Panc1 (cell line): Measurements from ENCODE around the gene SIK3. TPM values are rescaled to one million over a fixed set of nuclear protein-coding genes. Genes with fewer than 3 reads are reported as not detected.

Experiments
- ATAC-seq: fragments of 200-7000 bp; cut with Tn5 transposase; 2 replicates; pipeline ENCODE4 v1.9.1; 2020; ENCODE audit warnings: mild to moderate bottlenecking, moderate library complexity
- BruUV-seq: library from RNA; stranded (reverse); fragments of 400-500 nt; replicated peaks from 2 replicates; lab custom pipeline; 2021; lab: Mats Ljungman, UMichigan
- CTCF ChIA-PET: fragments of 300-600 bp; sonication (Branson Sonifier 250); formaldehyde crosslinking; loops from one replicate; lab custom pipeline; 2022; ENCODE audit warnings: antibody characterized with exemption; lab: Charles Lee
- POLR2A ChIA-PET: fragments of 300-600 bp; sonication (Branson Sonifier 250); formaldehyde crosslinking; loops from one replicate; lab custom pipeline; 2022; ENCODE audit warnings: antibody characterized with exemption; lab: Charles Lee
- DNase-seq: peaks from one replicate; pipeline ENCODE4 v3.0.0-alpha.2; 2010; ENCODE audit warnings: low read depth, low spot score
- H3K27ac ChIP-seq: 2 replicates; pipeline ENCODE4 v1.5.1; 2011; ENCODE audit warnings: mild to moderate bottlenecking, low read length, inconsistent platforms
- H3K27me3 ChIP-seq: fragments of 200-500 bp; sonication (Bioruptor generic); 2 replicates; pipeline ENCODE4 v1.6.0; 2014; ENCODE audit warnings: low read length, inconsistent platforms; ENCODE audit not compliant: control insufficient read depth, insufficient read depth
- H3K36me3 ChIP-seq: fragments of 200-500 bp; sonication (Bioruptor generic); 2 replicates; pipeline ENCODE4 v1.5.1; 2014; ENCODE audit warnings: inconsistent platforms, mild to moderate bottlenecking, low read length, moderate library complexity; ENCODE audit not compliant: control insufficient read depth, insufficient read depth
- H3K4me1 ChIP-seq: 2 replicates; pipeline ENCODE4 v1.5.1; 2011; ENCODE audit warnings: inconsistent platforms, mild to moderate bottlenecking, low read length, moderate library complexity; ENCODE audit not compliant: control insufficient read depth, insufficient read depth
- H3K4me3 ChIP-seq, 2 experiments: 2 replicates each; pipeline ENCODE4 v1.5.1; 2011 to 2012; ENCODE audit warnings: low read depth in 2 of 2, low read length in 2 of 2, mild to moderate bottlenecking in 2 of 2, inconsistent platforms in 1 of 2, moderate library complexity in 1 of 2
- H3K9me3 ChIP-seq: fragments of 200-500 bp; sonication (Bioruptor generic); 2 replicates; pipeline ENCODE4 v1.5.1; 2014; ENCODE audit warnings: low read depth, mild to moderate bottlenecking, inconsistent platforms, low read length, moderate library complexity; ENCODE audit not compliant: control insufficient read depth, insufficient read depth
- POLR2AphosphoS5 ChIP-seq: IDR thresholded peaks from 2 replicates; pipeline ENCODE4 v1.6.1; 2012; ENCODE audit warnings: mild to moderate bottlenecking, low read depth, low read length, moderate library complexity
- REST ChIP-seq, 2 experiments: IDR thresholded peaks; 2 replicates each; pipeline ENCODE4 v1.6.1; 2011 to 2012; ENCODE audit warnings: low read depth in 2 of 2, control low read depth in 1 of 2, low read length in 1 of 2, mild to moderate bottlenecking in 1 of 2, moderate library complexity in 1 of 2; ENCODE audit not compliant: insufficient read depth in 1 of 2
- SIN3A ChIP-seq: IDR thresholded peaks from 2 replicates; pipeline ENCODE4 v1.6.1; 2012; ENCODE audit warnings: low read depth, mild to moderate bottlenecking, low read length, moderate library complexity, borderline replicate concordance; ENCODE audit not compliant: insufficient read depth
- TCF7L2 ChIP-seq: IDR thresholded peaks from 2 replicates; pipeline ENCODE4 v1.6.1; 2011; ENCODE audit warnings: mild to moderate bottlenecking, low read depth, low read length, inconsistent platforms
- in situ Hi-C: cut with HindIII; loops from 2 replicates; pipeline ENCODE4 v1.10.0; 2016; ENCODE audit warnings: low sequenced_read_pairs, low pct_unique_long_range_greater_than_20kb
- intact Hi-C: fragments of 100-400 bp; cut with micrococcal nuclease; formaldehyde crosslinking; loops from one replicate; pipeline ENCODE4 v1.10.0; 2022; ENCODE audit not compliant: unreplicated experiment
- total RNA-seq: library from RNA; stranded (reverse); gene quantifications from one replicate; pipeline ENCODE4 v1.2.1, GENCODE V29; 2021; ENCODE audit not compliant: unreplicated experiment
- TF ChIP-seq, protein P1 (sequence below): fragments of 450-650 bp; IDR thresholded peaks from 2 replicates; pipeline ENCODE4 v1.5.1; 2017; ENCODE audit warnings: mild to moderate bottlenecking

The SIK3 gene
- total RNA-seq, 1 experiment from 2014 or later = 39.7 TPM

DNA sequence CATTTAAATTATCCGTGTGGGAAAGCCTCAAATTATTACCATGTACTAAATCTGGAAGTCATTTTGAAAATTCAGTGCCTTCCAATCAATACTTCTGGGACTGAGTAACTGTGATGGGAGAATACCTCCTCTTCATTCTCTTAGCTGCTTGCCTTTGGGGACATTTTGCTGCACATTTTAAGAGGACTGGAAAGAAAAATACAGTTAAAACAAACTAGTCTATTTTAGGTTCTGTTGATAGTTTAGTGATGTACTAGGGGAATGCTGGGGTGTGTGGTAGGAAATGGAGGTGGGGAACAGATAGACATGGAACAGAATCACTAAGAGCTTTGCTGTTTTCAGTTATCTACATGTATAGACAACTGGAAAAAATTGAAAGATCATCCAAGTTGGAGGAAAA lies 195.1 kb downstream of the SIK3 start:
- no peak for TF ChIP-seq SIN3A
- TF ChIP-seq TCF7L2 = no peak
- no peak overlapping the region for H3K27ac ChIP-seq
- no peaks in the 10 kb centered on the region for H3K9me3 ChIP-seq
- BruUV-seq = no TSS peak
- no peak overlapping the region for H3K4me3 ChIP-seq
- POLR2A ChIA-PET = no interaction called here
- H3K4me1 ChIP-seq = no peaks in the 10 kb centered on the region
- intact Hi-C loops (no loop called here), in situ Hi-C loops (no loop called here)
- DNase-seq (no peak), ATAC-seq (no peak)
- CTCF ChIA-PET = no interaction called here
- H3K36me3 ChIP-seq = no peaks in the 10 kb centered on the region
- H3K27me3 ChIP-seq = no peaks in the 10 kb centered on the region

GRCh38 chr11:116901964-116902688 lies 196.1 kb downstream of the SIK3 start:
- H3K36me3 ChIP-seq = no peaks in the 10 kb centered on the region
- ATAC-seq (no peak), DNase-seq (no peak)
- no TSS peak for BruUV-seq
- H3K4me3 ChIP-seq = no peak overlapping the region
- intact Hi-C loops (no loop called here), in situ Hi-C loops (no loop called here)
- H3K9me3 ChIP-seq = no peaks in the 10 kb centered on the region
- no peaks in the 10 kb centered on the region for H3K4me1 ChIP-seq
- ChIA-PET CTCF (no interaction called here), POLR2A (no interaction called here)
- H3K27ac ChIP-seq = no peak overlapping the region
- TF ChIP-seq, protein P1, sequence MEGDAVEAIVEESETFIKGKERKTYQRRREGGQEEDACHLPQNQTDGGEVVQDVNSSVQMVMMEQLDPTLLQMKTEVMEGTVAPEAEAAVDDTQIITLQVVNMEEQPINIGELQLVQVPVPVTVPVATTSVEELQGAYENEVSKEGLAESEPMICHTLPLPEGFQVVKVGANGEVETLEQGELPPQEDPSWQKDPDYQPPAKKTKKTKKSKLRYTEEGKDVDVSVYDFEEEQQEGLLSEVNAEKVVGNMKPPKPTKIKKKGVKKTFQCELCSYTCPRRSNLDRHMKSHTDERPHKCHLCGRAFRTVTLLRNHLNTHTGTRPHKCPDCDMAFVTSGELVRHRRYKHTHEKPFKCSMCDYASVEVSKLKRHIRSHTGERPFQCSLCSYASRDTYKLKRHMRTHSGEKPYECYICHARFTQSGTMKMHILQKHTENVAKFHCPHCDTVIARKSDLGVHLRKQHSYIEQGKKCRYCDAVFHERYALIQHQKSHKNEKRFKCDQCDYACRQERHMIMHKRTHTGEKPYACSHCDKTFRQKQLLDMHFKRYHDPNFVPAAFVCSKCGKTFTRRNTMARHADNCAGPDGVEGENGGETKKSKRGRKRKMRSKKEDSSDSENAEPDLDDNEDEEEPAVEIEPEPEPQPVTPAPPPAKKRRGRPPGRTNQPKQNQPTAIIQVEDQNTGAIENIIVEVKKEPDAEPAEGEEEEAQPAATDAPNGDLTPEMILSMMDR = no peak
- TF ChIP-seq SIN3A (no peak), TCF7L2 (no peak), REST (IDR thresholded peaks at IDR 0.05; ENCODE audit: insufficient read depth in 1 of 2, low read depth in 2 of 2, low read length in 1 of 2) (no peak), POLR2AphosphoS5 (no peak)
- no peaks in the 10 kb centered on the region for H3K27me3 ChIP-seq

DNA sequence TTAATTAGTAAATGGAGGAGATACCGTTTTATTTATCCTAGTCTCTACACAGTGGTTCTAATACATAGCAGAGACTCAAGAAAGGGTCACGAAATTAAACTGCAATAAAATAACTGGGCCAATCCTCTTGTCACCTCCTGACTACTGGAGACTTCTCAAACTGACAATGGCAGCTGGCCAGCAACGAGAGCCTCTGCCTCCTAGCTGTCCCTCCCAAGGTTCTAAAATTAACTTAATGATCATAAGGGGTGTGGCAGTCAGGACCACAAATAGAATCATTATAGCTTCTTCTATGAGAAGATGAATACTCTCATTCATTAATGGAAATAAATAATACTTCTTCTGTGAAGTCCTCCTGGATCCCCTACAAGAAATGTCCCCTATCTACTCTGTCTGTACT lies 197.0 kb downstream of the SIK3 start:
- ATAC-seq (no peak), DNase-seq (no peak)
- no peaks in the 10 kb centered on the region for H3K36me3 ChIP-seq
- no peaks in the 10 kb centered on the region for H3K27me3 ChIP-seq
- TF ChIP-seq, protein P1 = no peak
- TF ChIP-seq TCF7L2 (no peak), POLR2AphosphoS5 (no peak), REST (IDR thresholded peaks at IDR 0.05; ENCODE audit: insufficient read depth in 1 of 2, low read depth in 2 of 2, low read length in 1 of 2) (no peak), SIN3A (no peak)
- H3K9me3 ChIP-seq = no peaks in the 10 kb centered on the region
- ChIA-PET CTCF (no interaction called here), POLR2A (no interaction called here)
- H3K4me1 ChIP-seq = no peaks in the 10 kb centered on the region
- in situ Hi-C loops (no loop called here), intact Hi-C loops (no loop called here)
- no peak overlapping the region for H3K27ac ChIP-seq
- BruUV-seq = no TSS peak
- H3K4me3 ChIP-seq = no peak overlapping the region
